A673 (cell line): Measurements from ENCODE around the gene MET. TPM values are rescaled to one million over a fixed set of nuclear protein-coding genes. Genes with fewer than 3 reads are reported as not detected.

Experiments used
- BruUV-seq: library from RNA; stranded (reverse); fragments of 400-500 nt; replicated peaks from 2 replicates; lab custom pipeline; 2021; lab: Mats Ljungman, UMichigan
- CTCF ChIA-PET: fragments of 300-600 bp; sonication (Branson Sonifier 250); formaldehyde crosslinking; loops from one replicate; lab custom pipeline; 2022; ENCODE audit warnings: antibody characterized with exemption; lab: Charles Lee
- POLR2A ChIA-PET: fragments of 300-600 bp; sonication (Branson Sonifier 250); formaldehyde crosslinking; loops from one replicate; lab custom pipeline; 2022; ENCODE audit warnings: antibody characterized with exemption; ENCODE audit not compliant: low non-redundant PET; lab: Charles Lee
- DNase-seq: peaks from one replicate; pipeline ENCODE4 v3.0.0-alpha.2; 2015; ENCODE audit warnings: low spot score
- H3K27ac ChIP-seq: fragments of 200-600 bp; sonication (generic); 2 replicates; pipeline ENCODE4 v1.5.1; 2016; ENCODE audit warnings: mixed run types, low read depth, mild to moderate bottlenecking, mixed read lengths, antibody characterized with exemption, low read length; ENCODE audit not compliant: poor library complexity, severe bottlenecking
- H3K27me3 ChIP-seq: fragments of 200-600 bp; sonication (generic); replicated peaks from 2 replicates; pipeline ENCODE4 v1.6.1; 2017; ENCODE audit warnings: mixed run types, low read depth, mild to moderate bottlenecking, mixed read lengths, antibody characterized with exemption, low read length; ENCODE audit not compliant: insufficient read depth, poor library complexity
- H3K36me3 ChIP-seq: fragments of 200-600 bp; sonication (generic); 2 replicates; pipeline ENCODE4 v1.6.1; 2016; ENCODE audit warnings: mixed run types, mild to moderate bottlenecking, mixed read lengths, antibody characterized with exemption, low read length; ENCODE audit not compliant: insufficient read depth, poor library complexity, severe bottlenecking
- H3K4me1 ChIP-seq: fragments of 200-600 bp; sonication (generic); 2 replicates; pipeline ENCODE4 v1.6.1; 2017; ENCODE audit warnings: mixed run types, mild to moderate bottlenecking, mixed read lengths, antibody characterized with exemption, low read length; ENCODE audit not compliant: insufficient read depth, poor library complexity, severe bottlenecking
- H3K4me3 ChIP-seq: fragments of 200-600 bp; sonication (generic); 2 replicates; pipeline ENCODE4 v1.5.1; 2016; ENCODE audit warnings: low read depth, mixed run types, mild to moderate bottlenecking, mixed read lengths, low read length; ENCODE audit not compliant: poor library complexity, severe bottlenecking
- H3K9me3 ChIP-seq: fragments of 200-600 bp; sonication (generic); 2 replicates; pipeline ENCODE4 v1.6.1; 2016; ENCODE audit warnings: mixed run types, low read depth, mild to moderate bottlenecking, mixed read lengths, antibody characterized with exemption, low read length; ENCODE audit not compliant: poor library complexity, severe bottlenecking
- EZH2 ChIP-seq: fragments of 200-600 bp; sonication (generic); IDR thresholded peaks from 2 replicates; pipeline ENCODE4 v1.6.1; 2017; ENCODE audit warnings: borderline replicate concordance, low read depth, mild to moderate bottlenecking, mixed read lengths, antibody characterized with exemption, low read length; ENCODE audit not compliant: poor library complexity, severe bottlenecking
- intact Hi-C: fragments of 100-400 bp; cut with micrococcal nuclease; formaldehyde crosslinking; loops from one replicate; pipeline ENCODE4 v1.10.0; 2022; ENCODE audit not compliant: unreplicated experiment
- total RNA-seq: library from RNA; stranded (reverse); gene quantifications from 2 replicates; pipeline ENCODE4 v1.2.3, GENCODE V29; 2021
- TF ChIP-seq, protein P1 (sequence below): fragments of 300-800, 200-600 bp; sonication (generic); conservative IDR thresholded peaks from 2 replicates; pipeline ENCODE4 v1.5.1; 2017; ENCODE audit warnings: low read depth, mild to moderate bottlenecking, antibody characterized with exemption, low read length, moderate library complexity, mixed read lengths

The MET gene
- total RNA-seq, 1 experiment from 2014 or later, result 6.8 TPM

DNA sequence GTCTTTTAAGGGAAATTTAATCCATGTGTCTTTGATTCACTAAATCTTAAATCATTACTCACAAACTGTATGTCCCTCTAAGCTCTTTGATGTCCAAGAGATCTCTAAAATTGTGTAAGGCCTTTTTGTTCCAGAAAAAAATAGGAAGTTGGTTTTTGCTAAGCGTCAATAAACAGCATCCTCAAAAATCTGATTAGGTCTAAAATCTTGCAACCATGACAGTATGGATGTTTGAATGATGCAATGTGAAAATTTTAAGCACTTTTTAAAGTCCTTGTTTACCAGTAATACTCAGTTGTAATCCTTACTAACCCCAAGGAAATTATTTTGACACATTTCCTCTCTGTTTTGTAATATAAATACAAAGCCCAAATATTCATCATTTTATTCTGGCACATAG is 6.8 kb downstream of the MET start:
- Histone ChIP-seq H3K36me3 (no peaks in the 10 kb centered on the region), H3K27ac (no peak overlapping the region), H3K27me3 (no peaks in the 10 kb centered on the region), H3K4me1 (no peaks in the 10 kb centered on the region), H3K9me3 (no peaks in the 10 kb centered on the region), H3K4me3 (no peak overlapping the region)
- no peak for DNase-seq
- TF ChIP-seq, protein P1, sequence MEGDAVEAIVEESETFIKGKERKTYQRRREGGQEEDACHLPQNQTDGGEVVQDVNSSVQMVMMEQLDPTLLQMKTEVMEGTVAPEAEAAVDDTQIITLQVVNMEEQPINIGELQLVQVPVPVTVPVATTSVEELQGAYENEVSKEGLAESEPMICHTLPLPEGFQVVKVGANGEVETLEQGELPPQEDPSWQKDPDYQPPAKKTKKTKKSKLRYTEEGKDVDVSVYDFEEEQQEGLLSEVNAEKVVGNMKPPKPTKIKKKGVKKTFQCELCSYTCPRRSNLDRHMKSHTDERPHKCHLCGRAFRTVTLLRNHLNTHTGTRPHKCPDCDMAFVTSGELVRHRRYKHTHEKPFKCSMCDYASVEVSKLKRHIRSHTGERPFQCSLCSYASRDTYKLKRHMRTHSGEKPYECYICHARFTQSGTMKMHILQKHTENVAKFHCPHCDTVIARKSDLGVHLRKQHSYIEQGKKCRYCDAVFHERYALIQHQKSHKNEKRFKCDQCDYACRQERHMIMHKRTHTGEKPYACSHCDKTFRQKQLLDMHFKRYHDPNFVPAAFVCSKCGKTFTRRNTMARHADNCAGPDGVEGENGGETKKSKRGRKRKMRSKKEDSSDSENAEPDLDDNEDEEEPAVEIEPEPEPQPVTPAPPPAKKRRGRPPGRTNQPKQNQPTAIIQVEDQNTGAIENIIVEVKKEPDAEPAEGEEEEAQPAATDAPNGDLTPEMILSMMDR, result no peak
- no peak for TF ChIP-seq EZH2
- intact Hi-C loops, result loop anchor here (10.0 kb wide), 1 partner anchor 504 kb away; no protein-coding TSS in a partner anchor
- no TSS peak for BruUV-seq
- CTCF ChIA-PET, result no interaction called here
- POLR2A ChIA-PET, result no interaction called here

DNA sequence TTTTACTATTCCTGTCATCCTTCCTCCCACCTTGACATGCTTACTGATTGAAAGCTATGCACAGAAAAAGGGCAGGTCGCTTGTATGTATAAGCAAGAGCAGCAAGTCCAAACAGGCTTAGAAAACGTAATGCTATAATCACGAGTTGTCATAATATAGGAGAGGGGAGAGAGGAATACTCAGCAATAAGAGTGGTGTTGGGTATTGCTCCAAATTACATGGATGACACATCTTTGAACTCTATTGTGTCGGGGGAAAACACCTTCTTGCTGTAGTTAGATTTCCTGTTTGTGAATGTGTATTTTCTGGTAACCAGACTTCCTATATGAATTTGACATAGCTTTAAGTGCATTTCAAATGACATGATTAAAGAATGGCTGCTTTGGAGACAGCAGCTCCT is 7.5 kb downstream of the MET start:
- no peaks in the 10 kb centered on the region for H3K36me3 ChIP-seq
- H3K4me1 ChIP-seq, result no peaks in the 10 kb centered on the region
- no peak for DNase-seq
- H3K9me3 ChIP-seq, result no peaks in the 10 kb centered on the region
- ChIA-PET POLR2A (interaction anchor here (0.6 kb wide), 1 partner anchor 51 kb away, joined by 15 read pairs; no protein-coding TSS in a partner anchor), CTCF (no interaction called here)
- BruUV-seq, result no TSS peak
- TF ChIP-seq, protein P1, result no peak
- TF ChIP-seq EZH2, result no peak
- no peak overlapping the region for H3K27ac ChIP-seq
- intact Hi-C loops, result loop anchor here (10.0 kb wide), 1 partner anchor 505 kb away; no protein-coding TSS in a partner anchor
- H3K4me3 ChIP-seq, result no peak overlapping the region
- H3K27me3 ChIP-seq, result no peaks in the 10 kb centered on the region

DNA sequence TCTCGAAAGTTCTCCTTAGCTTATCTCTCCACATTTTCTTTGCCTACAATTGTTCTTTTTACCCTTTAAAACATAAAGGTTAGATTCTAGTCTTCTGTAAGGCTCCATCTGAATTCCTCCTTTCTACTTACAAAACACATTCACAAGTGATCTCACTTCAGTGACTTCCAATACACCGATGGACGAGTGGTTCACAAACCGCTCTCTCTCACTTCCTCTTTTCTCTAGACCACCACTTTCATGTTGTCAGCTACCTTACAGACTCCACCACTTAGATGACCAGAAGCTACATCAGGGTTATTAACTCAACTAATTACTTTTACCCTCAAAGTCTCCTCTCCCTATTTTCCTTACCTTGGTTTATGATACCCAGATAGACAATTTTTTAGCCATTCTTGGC is 11.8 kb downstream of the MET start:
- no peaks in the 10 kb centered on the region for H3K27me3 ChIP-seq
- H3K27ac ChIP-seq, result no peak overlapping the region
- intact Hi-C loops, result no loop called here
- TF ChIP-seq EZH2, result no peak
- TF ChIP-seq, protein P1, result no peak
- no peak overlapping the region for H3K4me3 ChIP-seq
- BruUV-seq, result no TSS peak
- peaks cover 5% of the 10 kb centered on the region for H3K4me1 ChIP-seq
- no peaks in the 10 kb centered on the region for H3K9me3 ChIP-seq
- POLR2A ChIA-PET, result no interaction called here
- no peak for DNase-seq
- H3K36me3 ChIP-seq, result no peaks in the 10 kb centered on the region
- CTCF ChIA-PET, result no interaction called here
